SK-N-SH treated with all-trans-retinoic acid at 6 μM for 48 hours (cell line): ENCODE results near the gene DOC2A.

Experiments
- BACH2 ChIP-seq: fragments of 250-450 bp; sonication (Bioruptor Pico); IDR thresholded peaks from 2 replicates; pipeline ENCODE4 v1.9.0; 2021; ENCODE audit warnings: mild to moderate bottlenecking, borderline replicate concordance
- GLIS3 ChIP-seq: fragments of 250-450 bp; sonication (Bioruptor Pico); IDR thresholded peaks from 2 replicates; pipeline ENCODE4 v1.5.0; 2020; ENCODE audit warnings: mild to moderate bottlenecking, moderate library complexity
- OSR1 ChIP-seq: fragments of 250-450 bp; sonication (Bioruptor Pico); IDR thresholded peaks from 2 replicates; pipeline ENCODE4 v1.8.0; 2022; ENCODE audit warnings: moderate library complexity, mild to moderate bottlenecking, inconsistent platforms
- PPARA ChIP-seq: fragments of 250-450 bp; sonication (Bioruptor Pico); IDR thresholded peaks from 2 replicates; pipeline ENCODE4 v1.5.0; 2020; ENCODE audit warnings: mild to moderate bottlenecking, borderline replicate concordance
- SNAI2 ChIP-seq: fragments of 250-450 bp; sonication (Bioruptor Pico); IDR thresholded peaks from 2 replicates; pipeline ENCODE4 v1.5.0; 2020; ENCODE audit warnings: mild to moderate bottlenecking, moderate library complexity
- ZFP3 ChIP-seq: fragments of 250-450 bp; sonication (Bioruptor Pico); IDR thresholded peaks from 2 replicates; pipeline ENCODE4 v1.5.0; 2020; ENCODE audit warnings: mild to moderate bottlenecking, moderate library complexity
- ZFP30 ChIP-seq: fragments of 450-650 bp; formaldehyde crosslinking; IDR thresholded peaks from 2 replicates; pipeline ENCODE4 v1.5.0; 2022; ENCODE audit warnings: mild to moderate bottlenecking, moderate library complexity
- ZNF8 ChIP-seq: fragments of 450-650 bp; formaldehyde crosslinking; IDR thresholded peaks from 2 replicates; pipeline ENCODE4 v1.5.0; 2020; ENCODE audit warnings: mild to moderate bottlenecking, moderate library complexity
- TF ChIP-seq, protein P1 (sequence below): fragments of 250-450 bp; sonication (Bioruptor Pico); IDR thresholded peaks from 2 replicates; pipeline ENCODE4 v1.8.0; 2021; ENCODE audit warnings: low read depth, mild to moderate bottlenecking, moderate library complexity, borderline replicate concordance
- TF ChIP-seq, protein P2 (sequence below): fragments of 250-450 bp; sonication (Bioruptor Pico); IDR thresholded peaks from 2 replicates; pipeline ENCODE4 v1.5.1; 2021; ENCODE audit warnings: mild to moderate bottlenecking, moderate library complexity
- TF ChIP-seq, protein P3 (sequence below): fragments of 250-450 bp; sonication (Bioruptor Pico); IDR thresholded peaks from 2 replicates; pipeline ENCODE4 v1.8.0; 2020; ENCODE audit warnings: mild to moderate bottlenecking, moderate library complexity, borderline replicate concordance
- TF ChIP-seq, protein P4 (sequence below): fragments of 250-450 bp; sonication (Bioruptor Pico); IDR thresholded peaks from 2 replicates; pipeline ENCODE4 v1.5.1; 2020; ENCODE audit warnings: low read depth, mild to moderate bottlenecking, moderate library complexity

DNA sequence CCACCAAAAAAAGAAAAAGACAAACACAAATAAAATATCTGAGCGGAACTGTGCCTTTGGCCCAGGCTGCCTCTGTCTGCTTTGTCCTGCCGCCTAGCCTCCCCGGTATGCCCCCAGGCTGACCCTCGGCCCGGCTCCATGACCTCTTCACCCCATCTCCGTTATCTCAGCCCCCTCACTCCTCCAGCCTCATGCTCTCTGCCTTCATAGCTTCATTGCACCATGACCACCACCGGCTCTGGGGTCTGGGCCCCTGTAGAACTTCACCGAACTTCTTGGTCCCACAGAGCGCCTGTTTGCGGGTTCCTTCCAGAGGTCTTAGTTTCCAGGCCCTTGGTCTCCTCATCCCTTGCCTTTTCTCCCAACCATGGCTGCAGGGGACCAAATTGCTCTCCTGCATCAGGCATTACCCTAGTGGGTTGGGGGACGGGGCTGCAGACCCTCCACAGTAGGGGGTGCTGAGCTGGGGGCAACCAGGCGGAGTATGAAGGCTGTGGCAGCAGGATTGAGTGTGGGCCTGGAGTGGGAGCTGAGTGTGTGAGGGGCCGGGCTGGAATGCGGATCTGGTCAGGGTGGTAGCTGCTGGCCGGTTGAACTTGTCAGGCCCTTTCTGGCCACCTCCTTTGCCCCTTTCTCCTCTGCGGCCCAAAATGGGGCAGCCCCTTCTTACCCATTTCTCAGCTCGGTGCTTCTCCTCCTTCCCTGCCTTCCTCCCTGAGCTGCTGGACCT lies 22.3 kb downstream of the DOC2A start:
- no peak for TF ChIP-seq PPARA (CRISPR knock-in tag)
- TF ChIP-seq, protein P1, sequence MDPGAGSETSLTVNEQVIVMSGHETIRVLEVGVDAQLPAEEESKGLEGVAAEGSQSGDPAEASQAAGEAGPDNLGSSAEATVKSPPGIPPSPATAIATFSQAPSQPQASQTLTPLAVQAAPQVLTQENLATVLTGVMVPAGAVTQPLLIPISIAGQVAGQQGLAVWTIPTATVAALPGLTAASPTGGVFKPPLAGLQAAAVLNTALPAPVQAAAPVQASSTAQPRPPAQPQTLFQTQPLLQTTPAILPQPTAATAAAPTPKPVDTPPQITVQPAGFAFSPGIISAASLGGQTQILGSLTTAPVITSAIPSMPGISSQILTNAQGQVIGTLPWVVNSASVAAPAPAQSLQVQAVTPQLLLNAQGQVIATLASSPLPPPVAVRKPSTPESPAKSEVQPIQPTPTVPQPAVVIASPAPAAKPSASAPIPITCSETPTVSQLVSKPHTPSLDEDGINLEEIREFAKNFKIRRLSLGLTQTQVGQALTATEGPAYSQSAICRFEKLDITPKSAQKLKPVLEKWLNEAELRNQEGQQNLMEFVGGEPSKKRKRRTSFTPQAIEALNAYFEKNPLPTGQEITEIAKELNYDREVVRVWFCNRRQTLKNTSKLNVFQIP (CRISPR knock-in tag) = no peak
- TF ChIP-seq, protein P2, sequence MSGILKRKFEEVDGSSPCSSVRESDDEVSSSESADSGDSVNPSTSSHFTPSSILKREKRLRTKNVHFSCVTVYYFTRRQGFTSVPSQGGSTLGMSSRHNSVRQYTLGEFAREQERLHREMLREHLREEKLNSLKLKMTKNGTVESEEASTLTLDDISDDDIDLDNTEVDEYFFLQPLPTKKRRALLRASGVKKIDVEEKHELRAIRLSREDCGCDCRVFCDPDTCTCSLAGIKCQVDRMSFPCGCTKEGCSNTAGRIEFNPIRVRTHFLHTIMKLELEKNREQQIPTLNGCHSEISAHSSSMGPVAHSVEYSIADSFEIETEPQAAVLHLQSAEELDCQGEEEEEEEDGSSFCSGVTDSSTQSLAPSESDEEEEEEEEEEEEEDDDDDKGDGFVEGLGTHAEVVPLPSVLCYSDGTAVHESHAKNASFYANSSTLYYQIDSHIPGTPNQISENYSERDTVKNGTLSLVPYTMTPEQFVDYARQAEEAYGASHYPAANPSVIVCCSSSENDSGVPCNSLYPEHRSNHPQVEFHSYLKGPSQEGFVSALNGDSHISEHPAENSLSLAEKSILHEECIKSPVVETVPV = no peak
- no peak for TF ChIP-seq ZFP3 (CRISPR knock-in tag)
- TF ChIP-seq SNAI2 = no peak
- TF ChIP-seq BACH2 = no peak
- no peak for TF ChIP-seq OSR1 (CRISPR knock-in tag)
- TF ChIP-seq, protein P3, sequence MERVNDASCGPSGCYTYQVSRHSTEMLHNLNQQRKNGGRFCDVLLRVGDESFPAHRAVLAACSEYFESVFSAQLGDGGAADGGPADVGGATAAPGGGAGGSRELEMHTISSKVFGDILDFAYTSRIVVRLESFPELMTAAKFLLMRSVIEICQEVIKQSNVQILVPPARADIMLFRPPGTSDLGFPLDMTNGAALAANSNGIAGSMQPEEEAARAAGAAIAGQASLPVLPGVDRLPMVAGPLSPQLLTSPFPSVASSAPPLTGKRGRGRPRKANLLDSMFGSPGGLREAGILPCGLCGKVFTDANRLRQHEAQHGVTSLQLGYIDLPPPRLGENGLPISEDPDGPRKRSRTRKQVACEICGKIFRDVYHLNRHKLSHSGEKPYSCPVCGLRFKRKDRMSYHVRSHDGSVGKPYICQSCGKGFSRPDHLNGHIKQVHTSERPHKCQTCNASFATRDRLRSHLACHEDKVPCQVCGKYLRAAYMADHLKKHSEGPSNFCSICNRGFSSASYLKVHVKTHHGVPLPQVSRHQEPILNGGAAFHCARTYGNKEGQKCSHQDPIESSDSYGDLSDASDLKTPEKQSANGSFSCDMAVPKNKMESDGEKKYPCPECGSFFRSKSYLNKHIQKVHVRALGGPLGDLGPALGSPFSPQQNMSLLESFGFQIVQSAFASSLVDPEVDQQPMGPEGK (CRISPR knock-in tag) = no peak
- TF ChIP-seq, protein P4, sequence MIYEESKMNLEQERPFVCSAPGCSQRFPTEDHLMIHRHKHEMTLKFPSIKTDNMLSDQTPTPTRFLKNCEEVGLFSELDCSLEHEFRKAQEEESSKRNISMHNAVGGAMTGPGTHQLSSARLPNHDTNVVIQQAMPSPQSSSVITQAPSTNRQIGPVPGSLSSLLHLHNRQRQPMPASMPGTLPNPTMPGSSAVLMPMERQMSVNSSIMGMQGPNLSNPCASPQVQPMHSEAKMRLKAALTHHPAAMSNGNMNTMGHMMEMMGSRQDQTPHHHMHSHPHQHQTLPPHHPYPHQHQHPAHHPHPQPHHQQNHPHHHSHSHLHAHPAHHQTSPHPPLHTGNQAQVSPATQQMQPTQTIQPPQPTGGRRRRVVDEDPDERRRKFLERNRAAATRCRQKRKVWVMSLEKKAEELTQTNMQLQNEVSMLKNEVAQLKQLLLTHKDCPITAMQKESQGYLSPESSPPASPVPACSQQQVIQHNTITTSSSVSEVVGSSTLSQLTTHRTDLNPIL (CRISPR knock-in tag) = no peak
- TF ChIP-seq ZNF8 = no peak
- no peak for TF ChIP-seq GLIS3 (CRISPR knock-in tag)
- no peak for TF ChIP-seq ZFP30 (CRISPR knock-in tag)
